ENCODE results near the gene TIMELESS.

Gene TIMELESS

DNA sequence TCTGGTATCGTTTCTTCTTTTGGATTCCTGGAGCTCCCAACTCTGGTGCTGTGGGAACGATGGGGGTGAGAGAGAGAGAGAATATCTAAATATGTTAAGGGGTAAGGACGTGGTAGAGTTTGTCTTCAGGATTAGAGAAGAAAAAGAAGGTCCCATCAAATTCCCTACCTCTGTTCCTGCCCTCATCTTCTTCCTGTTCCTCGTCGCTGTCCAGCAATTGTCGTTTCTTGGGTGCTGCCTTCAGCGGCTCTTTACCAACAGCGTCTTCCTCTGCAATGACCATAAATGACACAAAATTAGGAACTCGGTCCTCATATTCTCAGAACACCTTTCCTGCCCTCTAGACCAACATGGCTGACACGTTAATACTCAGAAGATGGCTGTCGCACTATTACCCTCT, 31.5 kb downstream of the TIMELESS start:
- Histone ChIP-seq H3K4me1 (ENCODE audit: control insufficient read depth in 1 of 2, insufficient read depth in 1 of 2, low read depth in 1 of 2, low read length in 1 of 2) (no peaks in the 10 kb centered on the region), H3K9me3 (no peaks in the 10 kb centered on the region), H3K36me3 (peaks cover 35% of the 10 kb centered on the region), H3K27ac (no peak overlapping the region), H3K27me3 (no peaks in the 10 kb centered on the region), H3K4me3 (ENCODE audit: low read depth in 1 of 2, low read length in 1 of 2) (no peak overlapping the region)
- TF ChIP-seq, protein P1, sequence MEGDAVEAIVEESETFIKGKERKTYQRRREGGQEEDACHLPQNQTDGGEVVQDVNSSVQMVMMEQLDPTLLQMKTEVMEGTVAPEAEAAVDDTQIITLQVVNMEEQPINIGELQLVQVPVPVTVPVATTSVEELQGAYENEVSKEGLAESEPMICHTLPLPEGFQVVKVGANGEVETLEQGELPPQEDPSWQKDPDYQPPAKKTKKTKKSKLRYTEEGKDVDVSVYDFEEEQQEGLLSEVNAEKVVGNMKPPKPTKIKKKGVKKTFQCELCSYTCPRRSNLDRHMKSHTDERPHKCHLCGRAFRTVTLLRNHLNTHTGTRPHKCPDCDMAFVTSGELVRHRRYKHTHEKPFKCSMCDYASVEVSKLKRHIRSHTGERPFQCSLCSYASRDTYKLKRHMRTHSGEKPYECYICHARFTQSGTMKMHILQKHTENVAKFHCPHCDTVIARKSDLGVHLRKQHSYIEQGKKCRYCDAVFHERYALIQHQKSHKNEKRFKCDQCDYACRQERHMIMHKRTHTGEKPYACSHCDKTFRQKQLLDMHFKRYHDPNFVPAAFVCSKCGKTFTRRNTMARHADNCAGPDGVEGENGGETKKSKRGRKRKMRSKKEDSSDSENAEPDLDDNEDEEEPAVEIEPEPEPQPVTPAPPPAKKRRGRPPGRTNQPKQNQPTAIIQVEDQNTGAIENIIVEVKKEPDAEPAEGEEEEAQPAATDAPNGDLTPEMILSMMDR (IDR thresholded peaks at IDR 0.05), result no peak

DNA sequence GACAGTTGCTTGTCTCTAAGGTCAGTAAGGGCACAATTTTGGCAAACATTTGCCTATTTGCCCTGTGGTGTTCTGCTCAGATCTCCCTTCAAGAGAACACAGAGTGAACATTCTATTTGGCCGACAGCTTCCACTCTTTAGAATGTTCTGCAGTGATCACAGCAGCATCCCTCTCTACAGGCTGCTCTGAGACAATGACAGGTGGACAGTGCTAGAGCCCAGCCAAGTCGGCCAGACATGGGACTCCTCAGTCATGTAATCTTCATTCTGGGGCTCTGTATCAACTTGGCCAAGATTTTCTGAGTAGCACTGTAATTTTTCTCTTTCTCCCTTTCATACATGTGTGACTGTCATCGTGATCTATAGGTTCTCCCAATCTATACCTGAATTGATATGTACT, 34.8 kb downstream of the TIMELESS start:
- no peak overlapping the region for H3K4me3 ChIP-seq (ENCODE audit: low read depth in 1 of 2, low read length in 1 of 2)
- H3K9me3 ChIP-seq, result no peaks in the 10 kb centered on the region
- TF ChIP-seq, protein P1 (IDR thresholded peaks at IDR 0.05), result no peak
- no peaks in the 10 kb centered on the region for H3K4me1 ChIP-seq (ENCODE audit: control insufficient read depth in 1 of 2, insufficient read depth in 1 of 2, low read depth in 1 of 2, low read length in 1 of 2)
- H3K36me3 ChIP-seq, result peaks cover 13% of the 10 kb centered on the region
- H3K27me3 ChIP-seq, result no peaks in the 10 kb centered on the region
- no peak overlapping the region for H3K27ac ChIP-seq

DNA sequence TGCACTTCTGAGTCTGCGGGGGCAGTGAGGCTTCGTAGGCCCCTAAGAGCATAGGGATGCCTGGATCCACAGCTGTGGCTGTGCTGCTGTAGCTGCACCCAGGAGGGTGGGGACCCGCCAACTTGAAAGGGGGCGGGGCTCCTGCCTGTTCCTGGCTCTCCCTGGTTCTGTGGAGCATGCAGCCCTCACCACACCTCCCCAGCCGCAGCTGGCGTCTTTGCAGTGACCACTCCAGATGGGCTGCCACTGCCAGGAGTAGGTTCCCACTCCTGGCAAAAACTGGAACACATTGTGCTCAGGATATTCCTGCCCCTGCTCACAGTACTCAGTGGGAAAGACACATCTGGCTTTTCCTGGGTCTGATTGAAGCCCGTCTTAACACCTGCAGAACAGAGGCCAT, 35.8 kb downstream of the TIMELESS start:
- Histone ChIP-seq H3K9me3 (no peaks in the 10 kb centered on the region), H3K27ac (no peak overlapping the region), H3K36me3 (peaks cover 13% of the 10 kb centered on the region), H3K27me3 (no peaks in the 10 kb centered on the region), H3K4me3 (ENCODE audit: low read depth in 1 of 2, low read length in 1 of 2) (no peak overlapping the region), H3K4me1 (ENCODE audit: control insufficient read depth in 1 of 2, insufficient read depth in 1 of 2, low read depth in 1 of 2, low read length in 1 of 2) (no peaks in the 10 kb centered on the region)
- TF ChIP-seq, protein P1 (IDR thresholded peaks at IDR 0.05), result no peak

DNA sequence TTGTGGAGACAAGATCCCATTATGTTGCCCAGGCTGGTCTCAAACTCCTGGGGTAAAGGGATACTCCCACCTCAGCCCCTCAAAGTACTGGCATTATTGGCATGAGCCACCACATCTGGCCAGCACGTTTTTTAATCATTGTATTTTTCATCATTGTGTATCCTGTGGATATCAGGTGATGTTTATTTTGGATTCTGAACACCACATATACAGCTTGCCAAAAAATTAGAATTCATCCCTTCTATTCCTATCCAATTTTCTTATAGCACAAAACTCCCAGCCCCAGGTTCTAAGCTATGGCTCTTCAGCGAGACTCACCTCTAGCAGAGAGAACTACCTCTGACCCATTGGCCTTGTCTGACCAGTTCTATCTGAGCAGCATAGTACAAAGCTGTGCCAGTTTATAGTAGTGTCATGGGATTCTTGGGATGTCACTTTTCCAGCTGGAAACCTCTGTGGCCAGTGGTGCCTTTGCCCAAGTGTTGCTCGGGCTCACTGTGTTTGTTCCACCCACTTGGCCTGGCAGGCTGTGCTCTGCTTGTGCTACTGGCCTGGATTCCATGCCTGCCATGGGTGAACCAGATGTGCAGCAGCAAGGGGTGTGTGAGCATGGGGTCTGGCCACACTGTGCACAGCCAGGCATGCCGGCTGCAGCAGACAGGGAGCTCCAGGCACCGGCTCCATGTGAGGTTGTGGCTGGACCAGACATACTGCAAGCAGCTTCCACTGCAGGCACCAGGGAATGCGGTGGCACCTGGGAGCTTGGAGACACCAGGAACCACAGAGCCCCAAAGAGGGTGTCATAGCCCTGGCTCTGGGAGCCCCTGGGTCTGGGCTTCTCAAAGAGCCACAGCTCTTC, 37.2 kb downstream of the TIMELESS start:
- TF ChIP-seq, protein P1 (IDR thresholded peaks at IDR 0.05), result no peak

DNA sequence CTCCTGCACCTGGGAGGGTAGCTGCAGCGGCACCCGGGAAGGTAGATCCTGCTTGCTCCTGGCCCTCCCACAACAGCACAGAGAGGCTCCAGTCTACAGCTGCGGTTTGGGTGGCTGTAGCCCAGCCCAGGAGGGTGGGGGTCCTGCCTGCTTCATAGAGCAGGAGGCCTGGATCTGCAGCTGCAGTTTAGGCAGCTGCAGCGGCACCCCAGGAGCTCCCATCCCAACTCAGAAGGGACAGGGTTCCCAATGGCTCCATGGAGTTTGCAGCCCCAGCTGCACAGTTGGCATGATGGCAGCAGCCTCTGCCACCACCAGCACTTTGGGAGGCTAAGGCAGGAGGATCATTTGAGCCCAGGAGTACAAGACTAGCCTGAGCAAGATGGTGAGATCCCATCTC, 38.5 kb downstream of the TIMELESS start:
- Histone ChIP-seq H3K36me3 (peaks cover 9% of the 10 kb centered on the region), H3K27me3 (no peaks in the 10 kb centered on the region), H3K9me3 (no peaks in the 10 kb centered on the region), H3K4me1 (ENCODE audit: control insufficient read depth in 1 of 2, insufficient read depth in 1 of 2, low read depth in 1 of 2, low read length in 1 of 2) (no peaks in the 10 kb centered on the region), H3K4me3 (ENCODE audit: low read depth in 1 of 2, low read length in 1 of 2) (no peak overlapping the region), H3K27ac (no peak overlapping the region)
- TF ChIP-seq, protein P1 (IDR thresholded peaks at IDR 0.05), result no peak

More for the DNA sequence above, 37.2 kb downstream of the TIMELESS start:
- Histone ChIP-seq H3K4me3 (ENCODE audit: low read depth in 1 of 2, low read length in 1 of 2) (no peak overlapping the region), H3K27ac (no peak overlapping the region), H3K9me3 (no peaks in the 10 kb centered on the region), H3K27me3 (no peaks in the 10 kb centered on the region), H3K4me1 (ENCODE audit: control insufficient read depth in 1 of 2, insufficient read depth in 1 of 2, low read depth in 1 of 2, low read length in 1 of 2) (no peaks in the 10 kb centered on the region), H3K36me3 (peaks cover 9% of the 10 kb centered on the region)
